K562 (cell line): ENCODE data around the gene EXOC4. TPM values are rescaled to one million over a fixed set of nuclear protein-coding genes. Genes with fewer than 3 reads are reported as not detected.

Source experiments
- ATAC-seq: fragments of 200-7000 bp; cut with Tn5 transposase; 3 replicates; pipeline ENCODE4 v1.9.1; 2020; ENCODE audit warnings: moderate library complexity
- BruUV-seq: library from RNA; stranded (reverse); fragments of 400-500 nt; replicated peaks from 2 replicates; lab custom pipeline; 2021; lab: Mats Ljungman, UMichigan
- CTCF ChIA-PET: fragments of 300-600 bp; formaldehyde crosslinking; extraction: SDS; loops from one replicate; lab custom pipeline; 2021; ENCODE audit warnings: low intra/inter-chr PET ratio; lab: Yijun Ruan, JAX
- POLR2A ChIA-PET: fragments of 300-600, 350-650 bp; sonication (Branson Sonifier 250); formaldehyde crosslinking; extraction: SDS; loops from one replicate; lab custom pipeline; 2021; ENCODE audit warnings: antibody characterized with exemption, inconsistent platforms; lab: Yijun Ruan, JAX
- DNase-seq, 4 experiments: peaks; one replicate each; pipeline versions ENCODE4 v3.0.0 to v3.0.0-alpha.2; 2011 to 2018; ENCODE audit warnings: low spot score in 3 of 4, mixed read lengths in 3 of 4; ENCODE audit errors: extremely low read depth in 1 of 4
- FAIRE-seq: peaks from 2 replicates; lab custom pipeline; 2011; peaks lifted over from hg19 to GRCh38; lab: Jason Lieb, UNC
- H2AFZ ChIP-seq: 2 replicates; pipeline ENCODE4 v1.6.0; 2011; ENCODE audit warnings: low read depth, low read length, control low read depth, inconsistent platforms
- H3K27ac ChIP-seq: fragments of 200-600 bp; 3 replicates; pipeline ENCODE4 v1.8.0; 2011; ENCODE audit warnings: low read depth, mild to moderate bottlenecking, control low read depth, inconsistent platforms, low read length, moderate library complexity, mixed read lengths; ENCODE audit errors: extremely low read depth
- H3K27me3 ChIP-seq, 2 experiments: fragments of 300-600 bp in 1 of 2; 2 replicates in 1 of 2; 3 replicates in 1 of 2; pipeline versions ENCODE4 v1.6.0 to v1.8.0; 2011; ENCODE audit warnings: inconsistent platforms in 2 of 2, low read length in 2 of 2, mild to moderate bottlenecking in 1 of 2, mixed read lengths in 1 of 2, moderate library complexity in 1 of 2; ENCODE audit not compliant: control insufficient read depth in 2 of 2, insufficient read depth in 2 of 2
- H3K36me3 ChIP-seq: fragments of 300-600 bp; 3 replicates; pipeline ENCODE4 v1.8.0; 2011; ENCODE audit warnings: mild to moderate bottlenecking, low read length, inconsistent platforms; ENCODE audit not compliant: control insufficient read depth, insufficient read depth
- H3K4me1 ChIP-seq, 2 experiments: fragments of 200-600 bp in 1 of 2; replicated peaks in 1 of 2; 2 replicates in 1 of 2; 3 replicates in 1 of 2; pipeline versions ENCODE4 v1.5.1 to v1.8.0; 2011; ENCODE audit warnings: inconsistent platforms in 2 of 2, low read length in 2 of 2, mild to moderate bottlenecking in 1 of 2, mixed read lengths in 1 of 2, moderate library complexity in 1 of 2; ENCODE audit not compliant: control insufficient read depth in 2 of 2, insufficient read depth in 2 of 2
- H3K4me2 ChIP-seq: 2 replicates; pipeline ENCODE4 v1.6.1; 2011; ENCODE audit warnings: low read length, control low read depth, inconsistent platforms, mixed read lengths; ENCODE audit not compliant: insufficient read depth
- H3K4me3 ChIP-seq: fragments of 200-600 bp; sonication (generic), shearing (Covaris generic); 2 replicates; pipeline ENCODE4 v1.5.1; 2016; ENCODE audit warnings: control low read depth, inconsistent platforms
- H3K79me2 ChIP-seq: fragments of 200-600 bp; 3 replicates; pipeline ENCODE4 v1.8.0; 2011; ENCODE audit warnings: low read length, inconsistent platforms; ENCODE audit not compliant: control insufficient read depth, insufficient read depth
- H3K9ac ChIP-seq, 2 experiments: 2 replicates each; pipeline versions ENCODE4 v1.6.0 to v1.6.1; 2011; ENCODE audit warnings: low read depth in 2 of 2, low read length in 2 of 2, control low read depth in 1 of 2, inconsistent platforms in 1 of 2, mild to moderate bottlenecking in 1 of 2, mixed read lengths in 1 of 2; ENCODE audit not compliant: insufficient read depth in 1 of 2
- H3K9me1 ChIP-seq: one replicate; pipeline ENCODE4 v1.6.0; 2011; ENCODE audit warnings: inconsistent platforms, mild to moderate bottlenecking, low read length, moderate library complexity; ENCODE audit not compliant: control insufficient read depth, insufficient read depth
- H3K9me3 ChIP-seq: replicated peaks from 2 replicates; pipeline ENCODE4 v1.5.1; 2011; ENCODE audit warnings: low read depth, low read length, inconsistent platforms; ENCODE audit not compliant: control insufficient read depth, insufficient read depth
- H4K20me1 ChIP-seq: replicated peaks from 2 replicates; pipeline ENCODE4 v1.6.1; 2011; ENCODE audit warnings: low read length, inconsistent platforms, mixed read lengths; ENCODE audit not compliant: control insufficient read depth, insufficient read depth
- EP400 ChIP-seq: fragments of 450-650 bp; IDR thresholded peaks from 2 replicates; pipeline ENCODE4 v1.6.1; 2017; ENCODE audit warnings: antibody characterized with exemption, mild to moderate bottlenecking, moderate library complexity
- JUN ChIP-seq, 2 experiments: sonication (generic) in 1 of 2; formaldehyde crosslinking in 1 of 2; IDR thresholded peaks; 2 replicates each; pipeline versions ENCODE4 v1.6.1 to v1.8.0; 2012 to 2022; ENCODE audit warnings: borderline replicate concordance in 2 of 2, mild to moderate bottlenecking in 2 of 2, improper control_type of control experiment in 1 of 2, low read depth in 1 of 2, low read length in 1 of 2, missing genetic modification reagents in 1 of 2
- MLX ChIP-seq, 2 experiments: fragments of 450-650 bp in 1 of 2; sonication (generic) in 1 of 2; formaldehyde crosslinking; conservative IDR thresholded peaks; 2 replicates each; pipeline versions ENCODE4 v1.4.0 to v1.8.1; 2020 to 2022; ENCODE audit warnings: mild to moderate bottlenecking in 1 of 2, missing genetic modification reagents in 1 of 2
- NFE2 ChIP-seq: IDR thresholded peaks from 2 replicates; pipeline ENCODE4 v1.6.1; 2014; ENCODE audit warnings: antibody characterized with exemption, low read depth
- POLR2H ChIP-seq: IDR thresholded peaks from 2 replicates; pipeline ENCODE4 v1.6.1; 2016; ENCODE audit warnings: missing genetic modification characterization, low read depth, mild to moderate bottlenecking, control low read depth, missing compliant biosample characterization, moderate library complexity
- RFX1 ChIP-seq: fragments of 450-650 bp; IDR thresholded peaks from 2 replicates; pipeline ENCODE4 v1.6.1; 2016; ENCODE audit warnings: mild to moderate bottlenecking, moderate library complexity
- RHOXF2B ChIP-seq: fragments of 250-450 bp; sonication (Bioruptor Pico); conservative IDR thresholded peaks from 2 replicates; pipeline ENCODE4 v1.5.1; 2021
- SNIP1 ChIP-seq: fragments of 450-650 bp; IDR thresholded peaks from 2 replicates; pipeline ENCODE4 v1.7.1; 2017; ENCODE audit warnings: low read depth, mild to moderate bottlenecking
- SRSF3 ChIP-seq: fragments of 200-400 bp; formaldehyde crosslinking; IDR thresholded peaks from 2 replicates; pipeline ENCODE4 v1.6.1; 2016; ENCODE audit warnings: mild to moderate bottlenecking, low read length, moderate library complexity; ENCODE audit not compliant: insufficient read depth
- XRCC5 ChIP-seq: fragments of 200-400 bp; formaldehyde crosslinking; IDR thresholded peaks from 2 replicates; pipeline ENCODE4 v1.6.1; 2017; ENCODE audit warnings: low read depth, mild to moderate bottlenecking, low read length
- ZBTB1 ChIP-seq: sonication (generic); formaldehyde crosslinking; IDR thresholded peaks from 2 replicates; pipeline ENCODE4 v1.8.1; 2023; ENCODE audit warnings: missing genetic modification reagents, low read depth, mild to moderate bottlenecking, borderline replicate concordance
- ZNF354B ChIP-seq: fragments of 250-450 bp; sonication (Bioruptor Pico); IDR thresholded peaks from 2 replicates; pipeline ENCODE4 v1.4.0; 2020
- ZNF79 ChIP-seq: fragments of 250-450 bp; sonication (Bioruptor Pico); IDR thresholded peaks from 2 replicates; pipeline ENCODE4 v1.4.0; 2020; ENCODE audit warnings: low read depth, mild to moderate bottlenecking, moderate library complexity
- WGBS: fragments of 100-300 bp; shearing (Covaris generic); methylation state at CpG from one replicate; pipeline ENCODE4 v1.1.6; 2016; ENCODE audit warnings: low coverage, mixed read lengths; ENCODE audit not compliant: insufficient coverage; ENCODE audit errors: missing lambda C conversion rate; 5-methylcytosine and 5-hydroxymethylcytosine counted together
- in situ Hi-C: fragments of 300-500 bp; cut with MboI; formaldehyde crosslinking; loops from 4 replicates; pipeline ENCODE4 v1.15.0; 2018; ENCODE audit warnings: inconsistent platforms, mixed read lengths
- intact Hi-C: fragments of 100-400 bp; cut with micrococcal nuclease; formaldehyde crosslinking; loops from 2 replicates; pipeline ENCODE4 v1.14.2; 2022
- polyA plus RNA-seq, 8 experiments: library from polyadenylated mRNA; depleted of rRNA in 4 of 8; stranded (reverse) in 5 of 8; unstranded in 3 of 8; fragments of >200 nt; fragmentation: Nextera tagmentation in 2 of 8; fragmentation: Illumina TruSeq in 1 of 8; extraction: Ambion mirVana in 2 of 8; extraction: Trizol in 1 of 8; gene quantifications; 2 replicates each; pipeline versions ENCODE4 v1.2.1 to v1.2.3, GENCODE V29; 2011 to 2014; ENCODE audit warnings: inconsistent platforms in 1 of 8, missing spikeins in 1 of 8
- total RNA-seq, 7 experiments: library from RNA; depleted of rRNA in 6 of 7; stranded (reverse); fragments of >200 nt in 6 of 7; fragmentation: Illumina TruSeq in 2 of 7; extraction: Trizol in 2 of 7; gene quantifications; 2 replicates each; pipeline versions ENCODE4 v1.2.1 to v1.2.3, GENCODE V29; 2011 to 2021; ENCODE audit warnings: low replicate concordance in 1 of 7
- TF ChIP-seq, protein P1 (sequence below): fragments of 250-450 bp; sonication (Bioruptor Pico); IDR thresholded peaks from 2 replicates; pipeline ENCODE4 v1.4.0; 2020; ENCODE audit warnings: borderline replicate concordance

EXOC4 gene
- total and polyA plus RNA-seq, 9 of the 15 experiments (the other 6 are each of a cell fraction or from before 2014, with no cell fraction given) = 18.5 to 73.1 (median 46.6) TPM

DNA sequence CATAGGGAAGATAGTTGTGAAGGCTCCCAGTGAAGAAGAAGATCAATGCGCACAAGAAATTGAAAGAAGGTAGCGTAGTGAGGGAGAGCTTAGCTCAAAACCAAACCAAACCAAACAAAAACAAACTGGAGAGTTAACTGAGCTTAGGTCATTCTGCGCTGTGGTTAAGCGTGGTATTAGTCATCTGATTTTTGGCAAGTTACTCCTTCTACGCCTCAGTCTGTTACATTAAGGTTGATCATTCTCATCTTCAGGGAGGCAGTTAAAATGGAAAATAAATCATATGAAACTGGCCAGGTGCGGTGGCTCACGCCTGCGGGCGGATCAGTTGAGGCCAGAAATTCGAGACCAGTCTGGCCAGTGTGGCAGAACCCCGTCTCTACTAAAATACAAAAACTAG, 259.7 kb downstream of the EXOC4 start:
- no TSS peak for BruUV-seq
- no peaks in the 10 kb centered on the region for H3K36me3 ChIP-seq
- ChIA-PET CTCF (no interaction called here), POLR2A (no interaction called here)
- no peak overlapping the region for H3K9ac ChIP-seq
- 83% methylated on average over 11 of the region's 11 CpGs for WGBS
- H3K9me1 ChIP-seq = no peaks in the 10 kb centered on the region
- no peaks in the 10 kb centered on the region; a peak in 1 of 5 replicates for H3K4me1 ChIP-seq
- no peak overlapping the region for H3K4me3 ChIP-seq
- intact Hi-C loops = no loop called here
- in situ Hi-C loops = no loop called here
- no peaks in the 10 kb centered on the region for H3K9me3 ChIP-seq
- DNase-seq (no peak), ATAC-seq (no peak), FAIRE-seq (no peak)
- H3K27me3 ChIP-seq = no peaks in the 10 kb centered on the region
- TF ChIP-seq JUN (IDR thresholded peaks at IDR 0.05; ENCODE audit: borderline replicate concordance, low read depth, low read length) (no peak), JUN (CRISPR knock-in tag; IDR thresholded peaks at IDR 0.05; ENCODE audit: borderline replicate concordance) (no peak), NFE2 (no peak), ZNF79 (no peak), RFX1 (no peak), SRSF3 (no peak), XRCC5 (no peak), RHOXF2B (CRISPR knock-in tag) (no peak)
- no peak overlapping the region for H3K27ac ChIP-seq
- H3K79me2 ChIP-seq = no peaks in the 10 kb centered on the region
- H4K20me1 ChIP-seq = no peaks in the 10 kb centered on the region
- H2AFZ ChIP-seq = no peak overlapping the region
- no peak overlapping the region for H3K4me2 ChIP-seq

GRCh38 chr7:133513608-133514007, 260.7 kb downstream of the EXOC4 start:
- CTCF ChIA-PET = no interaction called here
- WGBS = 87% methylated on average over 2 of the region's 2 CpGs
- TF ChIP-seq ZNF354B = no peak
- TF ChIP-seq POLR2H = no peak
- TF ChIP-seq, protein P1, sequence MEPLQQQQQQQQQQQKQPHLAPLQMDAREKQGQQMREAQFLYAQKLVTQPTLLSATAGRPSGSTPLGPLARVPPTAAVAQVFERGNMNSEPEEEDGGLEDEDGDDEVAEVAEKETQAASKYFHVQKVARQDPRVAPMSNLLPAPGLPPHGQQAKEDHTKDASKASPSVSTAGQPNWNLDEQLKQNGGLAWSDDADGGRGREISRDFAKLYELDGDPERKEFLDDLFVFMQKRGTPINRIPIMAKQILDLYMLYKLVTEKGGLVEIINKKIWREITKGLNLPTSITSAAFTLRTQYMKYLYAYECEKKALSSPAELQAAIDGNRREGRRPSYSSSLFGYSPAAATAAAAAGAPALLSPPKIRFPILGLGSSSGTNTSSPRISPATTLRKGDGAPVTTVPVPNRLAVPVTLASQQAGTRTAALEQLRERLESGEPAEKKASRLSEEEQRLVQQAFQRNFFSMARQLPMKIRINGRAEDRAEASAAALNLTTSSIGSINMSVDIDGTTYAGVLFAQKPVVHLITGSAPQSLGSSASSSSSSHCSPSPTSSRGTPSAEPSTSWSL (CRISPR knock-in tag) = no peak
- TF ChIP-seq ZBTB1 (CRISPR knock-in tag) = no peak
- TF ChIP-seq MLX (CRISPR knock-in tag; conservative IDR thresholded peaks at IDR 0.05) = no peak
- TF ChIP-seq EP400 = no peak
- no peak for TF ChIP-seq SNIP1

More at GRCh38 chr7:133513608-133514007, 260.7 kb downstream of the EXOC4 start:
- in situ Hi-C loops = no loop called here
- H3K9me1 ChIP-seq = no peaks in the 10 kb centered on the region
- H3K4me2 ChIP-seq = no peak overlapping the region
- H3K9ac ChIP-seq = no peak overlapping the region
- no peaks in the 10 kb centered on the region for H3K79me2 ChIP-seq
- H4K20me1 ChIP-seq = no peaks in the 10 kb centered on the region
- no peaks in the 10 kb centered on the region for H3K9me3 ChIP-seq
- H3K27ac ChIP-seq = no peak overlapping the region
- no peak overlapping the region for H3K4me3 ChIP-seq
- no peak overlapping the region for H2AFZ ChIP-seq
- H3K36me3 ChIP-seq = no peaks in the 10 kb centered on the region
- H3K4me1 ChIP-seq = no peaks in the 10 kb centered on the region; a peak in 1 of 5 replicates
- intact Hi-C loops = no loop called here
- DNase-seq (no peak), ATAC-seq (no peak), FAIRE-seq (no peak)
- POLR2A ChIA-PET = no interaction called here
- H3K27me3 ChIP-seq = no peaks in the 10 kb centered on the region
- no TSS peak for BruUV-seq
